B cell (primary cell): Measurements from ENCODE around the gene HOXA5. TPM values are rescaled to one million over a fixed set of nuclear protein-coding genes. Genes with fewer than 3 reads are reported as not detected.
A peak's percentile ranks its signal among the peaks of the same experiment; 100 is the strongest.

Source experiments
- ATAC-seq: fragments of 200-7000 bp; cut with Tn5 transposase; one replicate; pipeline ENCODE4 v1.10.0; 2021; ENCODE audit warnings: low read depth, mild to moderate bottlenecking, moderate number of reproducible peaks, moderate library complexity
- CTCF ChIA-PET: fragments of 350-600 bp; sonication (Branson Sonifier 250); formaldehyde crosslinking; loops from one replicate; lab custom pipeline; 2021; ENCODE audit warnings: antibody characterized with exemption, inconsistent platforms; lab: Charles Lee
- POLR2A ChIA-PET: fragments of 350-600 bp; sonication (Branson Sonifier 250); formaldehyde crosslinking; loops from one replicate; lab custom pipeline; 2021; ENCODE audit warnings: antibody characterized with exemption; lab: Charles Lee
- DNase-seq: peaks from one replicate; pipeline ENCODE4 v3.0.0; 2013
- H2AFZ ChIP-seq: 2 replicates; pipeline ENCODE4 v1.6.1; 2012; ENCODE audit warnings: mild to moderate bottlenecking, low read depth, low read length; ENCODE audit not compliant: insufficient read depth, poor library complexity, severe bottlenecking
- H3K27ac ChIP-seq, 2 donors: 1 replicate in 1 of 2; 2 replicates in 1 of 2; pipeline ENCODE4 v1.5.1; 2012 to 2013; ENCODE audit warnings: low read length in 2 of 2, mild to moderate bottlenecking in 2 of 2, moderate library complexity in 1 of 2
- H3K27me3 ChIP-seq, 4 experiments: fragments of 200-600 bp in 1 of 4; sonication (generic) in 1 of 4; replicated peaks in 1 of 4; 1 replicate in 2 of 4; 2 replicates in 2 of 4; pipeline versions ENCODE4 v1.6.1 to v1.7.0; 2013 to 2016; ENCODE audit warnings: low read length in 3 of 4, mild to moderate bottlenecking in 2 of 4, mixed read lengths in 1 of 4, moderate library complexity in 1 of 4; ENCODE audit not compliant: insufficient read depth in 4 of 4, control insufficient read depth in 3 of 4; ENCODE audit errors: control extremely low read depth in 1 of 4
- H3K36me3 ChIP-seq, 2 experiments: replicated peaks in 1 of 2; 1 replicate in 1 of 2; 2 replicates in 1 of 2; pipeline versions ENCODE4 v1.6.1 to v1.7.1; 2013; ENCODE audit warnings: low read length in 1 of 2; ENCODE audit not compliant: insufficient read depth in 2 of 2, control insufficient read depth in 1 of 2; ENCODE audit errors: control extremely low read depth in 1 of 2, extremely low read depth in 1 of 2
- H3K4me1 ChIP-seq, 2 donors: fragments of 200-600 bp in 1 of 2; sonication (generic) in 1 of 2; 1 replicate in 1 of 2; 2 replicates in 1 of 2; pipeline versions ENCODE4 v1.5.1 to v1.6.1; 2013 to 2017; ENCODE audit warnings: low read length in 2 of 2; ENCODE audit not compliant: control insufficient read depth in 2 of 2, insufficient read depth in 2 of 2
- H3K4me2 ChIP-seq: replicated peaks from 2 replicates; pipeline ENCODE3; 2012; ENCODE audit warnings: mild to moderate bottlenecking, low read depth, low read length; ENCODE audit not compliant: poor library complexity, severe bottlenecking
- H3K4me3 ChIP-seq, 5 experiments: fragments of 200-600 bp in 1 of 5; sonication (generic) in 1 of 5; 1 replicate in 3 of 5; 2 replicates in 2 of 5; pipeline versions ENCODE4 v1.5.1 to v1.7.0; 2011 to 2016; ENCODE audit warnings: low read length in 4 of 5, mild to moderate bottlenecking in 4 of 5, low read depth in 2 of 5, control low read depth in 1 of 5, moderate library complexity in 1 of 5; ENCODE audit not compliant: insufficient read depth in 1 of 5; ENCODE audit errors: control extremely low read depth in 1 of 5, extremely low read depth in 1 of 5
- H3K79me2 ChIP-seq: fragments of 200-600 bp; sonication (generic); one replicate; pipeline ENCODE4 v1.6.0; 2016; ENCODE audit warnings: low read length; ENCODE audit not compliant: control insufficient read depth, insufficient read depth
- H3K9ac ChIP-seq: fragments of 200-600 bp; sonication (generic); 2 replicates; pipeline ENCODE4 v1.6.1; 2017; ENCODE audit warnings: mild to moderate bottlenecking, low read length, moderate library complexity
- H3K9me3 ChIP-seq, 3 donors: one replicate each; pipeline versions ENCODE4 v1.6.1 to v1.7.1; 2013; ENCODE audit warnings: low read length in 2 of 3; ENCODE audit not compliant: control insufficient read depth in 2 of 3, insufficient read depth in 1 of 3; ENCODE audit errors: control extremely low read depth in 1 of 3
- H4K20me1 ChIP-seq: 2 replicates; pipeline ENCODE4 v1.6.0; 2012; ENCODE audit warnings: mild to moderate bottlenecking, low read length; ENCODE audit not compliant: insufficient read depth, control insufficient read depth, poor library complexity, severe bottlenecking
- H3K27ac Mint-ChIP-seq: one replicate; pipeline ENCODE4 v1.8.0; 2021; ENCODE audit warnings: mixed read lengths
- H3K27me3 Mint-ChIP-seq: one replicate; pipeline ENCODE4 v1.8.0; 2021; ENCODE audit warnings: mixed read lengths
- H3K4me1 Mint-ChIP-seq: one replicate; pipeline ENCODE4 v1.8.0; 2021; ENCODE audit warnings: mixed read lengths
- H3K4me3 Mint-ChIP-seq: one replicate; pipeline ENCODE4 v1.8.0; 2021; ENCODE audit warnings: mixed read lengths
- H3K9me3 Mint-ChIP-seq: one replicate; pipeline ENCODE4 v1.8.0; 2022; ENCODE audit warnings: mixed read lengths; ENCODE audit not compliant: insufficient read depth
- EZH2 ChIP-seq: IDR thresholded peaks from 2 replicates; pipeline ENCODE4 v1.6.1; 2012; ENCODE audit warnings: borderline replicate concordance, low read depth, mild to moderate bottlenecking, moderate library complexity, low read length; ENCODE audit not compliant: insufficient read depth, poor library complexity, severe bottlenecking
- WGBS: methylation state at CpG from one replicate; pipeline ENCODE4 v1.1.5; 2013; ENCODE audit warnings: missing lambda C conversion rate; ENCODE audit not compliant: insufficient coverage; 5-methylcytosine and 5-hydroxymethylcytosine counted together
- intact Hi-C: fragments of 100-400 bp; cut with micrococcal nuclease; formaldehyde crosslinking; loops from one replicate; pipeline ENCODE4 v1.10.0; 2022
- polyA plus RNA-seq: library from polyadenylated mRNA; depleted of rRNA; stranded (reverse); fragments of >200 nt; gene quantifications from 2 replicates; pipeline ENCODE4 v1.2.3, GENCODE V29; 2012
- total RNA-seq, 2 donors: library from RNA; stranded (reverse); fragments of 120-200 nt in 1 of 2; gene quantifications; 1 replicate in 1 of 2; 2 replicates in 1 of 2; pipeline versions ENCODE4 v1.2.3 to v1.2.4, GENCODE V29; 2013 to 2022
- TF ChIP-seq, protein P1 (sequence below): fragments of 200-600 bp; IDR thresholded peaks from one replicate; pipeline ENCODE4 v1.8.0; 2022; ENCODE audit warnings: antibody characterized with exemption, mild to moderate bottlenecking

Gene HOXA5
- total and polyA plus RNA-seq, 2 donors (not counting 1 experiment from before 2014, with no cell fraction given): not detected

DNA sequence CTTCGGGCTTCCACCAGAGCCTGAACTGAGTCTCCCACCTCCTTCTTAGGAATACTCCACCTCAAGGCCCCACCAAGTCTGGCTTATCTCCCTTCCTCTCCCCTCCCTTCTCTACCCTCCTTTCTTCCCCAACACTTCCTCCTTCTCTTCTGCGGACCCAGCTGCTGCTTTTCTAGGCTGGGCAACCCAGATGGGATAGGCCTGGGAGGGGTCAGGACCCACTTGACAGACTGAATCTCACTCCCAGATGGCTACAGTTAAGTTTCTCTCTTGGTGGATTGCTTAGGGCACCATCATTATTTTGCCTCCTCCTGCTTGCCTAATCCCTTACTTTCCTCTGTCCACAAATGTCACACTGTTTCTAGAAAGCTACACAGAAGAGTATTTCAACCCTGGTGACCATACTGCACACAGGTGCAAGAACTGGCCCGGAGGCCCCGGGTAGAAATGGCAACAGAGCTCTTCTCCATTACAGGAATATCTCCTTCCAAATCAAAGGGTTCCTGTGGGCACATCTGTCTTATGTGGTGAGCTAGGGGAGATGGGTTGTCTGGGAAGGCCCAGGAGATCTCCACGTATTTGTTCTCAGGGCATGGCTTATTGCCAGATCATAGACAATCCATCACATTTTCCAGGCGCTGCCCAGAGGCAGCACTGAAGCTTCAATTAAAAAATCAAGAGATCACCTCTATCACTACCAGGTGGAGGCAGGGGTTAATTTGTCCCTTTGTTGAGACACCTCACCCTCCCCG lies 46.7 kb upstream of the HOXA5 start:
- no peaks in the 10 kb centered on the region for H3K79me2 ChIP-seq
- TF ChIP-seq, protein P1, sequence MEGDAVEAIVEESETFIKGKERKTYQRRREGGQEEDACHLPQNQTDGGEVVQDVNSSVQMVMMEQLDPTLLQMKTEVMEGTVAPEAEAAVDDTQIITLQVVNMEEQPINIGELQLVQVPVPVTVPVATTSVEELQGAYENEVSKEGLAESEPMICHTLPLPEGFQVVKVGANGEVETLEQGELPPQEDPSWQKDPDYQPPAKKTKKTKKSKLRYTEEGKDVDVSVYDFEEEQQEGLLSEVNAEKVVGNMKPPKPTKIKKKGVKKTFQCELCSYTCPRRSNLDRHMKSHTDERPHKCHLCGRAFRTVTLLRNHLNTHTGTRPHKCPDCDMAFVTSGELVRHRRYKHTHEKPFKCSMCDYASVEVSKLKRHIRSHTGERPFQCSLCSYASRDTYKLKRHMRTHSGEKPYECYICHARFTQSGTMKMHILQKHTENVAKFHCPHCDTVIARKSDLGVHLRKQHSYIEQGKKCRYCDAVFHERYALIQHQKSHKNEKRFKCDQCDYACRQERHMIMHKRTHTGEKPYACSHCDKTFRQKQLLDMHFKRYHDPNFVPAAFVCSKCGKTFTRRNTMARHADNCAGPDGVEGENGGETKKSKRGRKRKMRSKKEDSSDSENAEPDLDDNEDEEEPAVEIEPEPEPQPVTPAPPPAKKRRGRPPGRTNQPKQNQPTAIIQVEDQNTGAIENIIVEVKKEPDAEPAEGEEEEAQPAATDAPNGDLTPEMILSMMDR: no peak
- no peak for TF ChIP-seq EZH2
- H3K27ac ChIP-seq: no peak overlapping the region
- peaks cover 48 to 75% of the 10 kb centered on the region in 2 donors for H3K4me1 ChIP-seq
- peaks cover 0 to 69% (median 6%) of the 10 kb centered on the region in 3 donors for H3K9me3 ChIP-seq
- peaks cover 2 to 98% (median 84%) of the 10 kb centered on the region in 4 experiments for H3K27me3 ChIP-seq
- DNase-seq (no peak), ATAC-seq (no peak)
- ChIA-PET POLR2A (no interaction called here), CTCF (interaction anchor here (1.0 to 5.9 kb wide), 4 partner anchors 9 to 821 kb away, joined by 3 to 28 read pairs (median 4); no protein-coding TSS in a partner anchor)
- H3K9ac ChIP-seq: no peak overlapping the region
- WGBS: 57% methylated on average over 3 of the region's 7 CpGs
- no peaks in the 10 kb centered on the region for H4K20me1 ChIP-seq
- Mint-ChIP-seq H3K4me1 (peaks cover 41% of the 10 kb centered on the region), H3K9me3 (no peaks in the 10 kb centered on the region), H3K27ac (peak overlapping the region; percentile 47), H3K4me3 (peak overlapping the region; percentile 48), H3K27me3 (peaks cover 90% of the 10 kb centered on the region)
- intact Hi-C loops: loop anchor here (5.0 to 10.0 kb wide), 2 partner anchors 38 to 415 kb away; partner anchors contain the start of gene HOXA3
- no peak overlapping the region for H3K4me2 ChIP-seq
- no peak overlapping the region for H3K4me3 ChIP-seq
- H2AFZ ChIP-seq: no peak overlapping the region
- no peaks in the 10 kb centered on the region for H3K36me3 ChIP-seq
